ENCODE data around the gene LHFPL2. TPM values are rescaled to one million over a fixed set of nuclear protein-coding genes. Genes with fewer than 3 reads are reported as not detected.

LHFPL2 gene
- total and polyA plus RNA-seq, 2 donors (not counting 1 experiment from before 2014, with no cell fraction given), result 3.8 to 35.5 TPM

GRCh38 chr5:78449103-78449502 lies 199.5 kb downstream of the LHFPL2 start:
- H3K27ac Mint-ChIP-seq, result no peak overlapping the region
- Histone ChIP-seq H3K4me2 (replicated peaks; ENCODE audit: low read depth, low read length, poor library complexity, severe bottlenecking) (no peak overlapping the region), H3K79me2 (ENCODE audit: control insufficient read depth, insufficient read depth, low read length) (no peaks in the 10 kb centered on the region), H3K4me1 (ENCODE audit: control insufficient read depth in 2 of 2, insufficient read depth in 2 of 2, low read length in 2 of 2) (no peaks in the 10 kb centered on the region), H3K27ac (ENCODE audit: low read length in 2 of 2) (no peak overlapping the region), H3K9me3 (ENCODE audit: control extremely low read depth in 1 of 3, control insufficient read depth in 2 of 3, insufficient read depth in 1 of 3, low read length in 2 of 3) (peaks cover 0 to 4% (median 0%) of the 10 kb centered on the region in 3 donors), H2AFZ (ENCODE audit: insufficient read depth, low read depth, low read length, poor library complexity, severe bottlenecking) (no peak overlapping the region), H3K27me3 (replicated peaks in 1 of 4; ENCODE audit: control extremely low read depth in 1 of 4, control insufficient read depth in 3 of 4, insufficient read depth in 4 of 4, low read length in 3 of 4) (no peaks in the 10 kb centered on the region), H3K9ac (ENCODE audit: low read length) (no peak overlapping the region), H3K36me3 (replicated peaks in 1 of 2; ENCODE audit: control extremely low read depth in 1 of 2, control insufficient read depth in 1 of 2, extremely low read depth in 1 of 2, insufficient read depth in 2 of 2, low read length in 1 of 2) (peaks cover 0 to 6% of the 10 kb centered on the region in 2 experiments), H4K20me1 (ENCODE audit: control insufficient read depth, insufficient read depth, low read length, poor library complexity, severe bottlenecking) (no peaks in the 10 kb centered on the region), H3K4me3 (ENCODE audit: control extremely low read depth in 1 of 5, extremely low read depth in 1 of 5, insufficient read depth in 1 of 5, low read depth in 2 of 5, low read length in 4 of 5) (no peak overlapping the region)
- DNase-seq (no peak), ATAC-seq (ENCODE audit: low read depth) (no peak)
- POLR2A ChIA-PET, result no interaction called here
- H3K4me1 Mint-ChIP-seq, result no peaks in the 10 kb centered on the region
- H3K9me3 Mint-ChIP-seq (ENCODE audit: insufficient read depth), result peaks cover 3% of the 10 kb centered on the region
- H3K4me3 Mint-ChIP-seq, result no peak overlapping the region
- CTCF ChIA-PET, result no interaction called here
- intact Hi-C loops (cut with micrococcal nuclease), result no loop called here
- TF ChIP-seq EZH2 (IDR thresholded peaks at IDR 0.05; ENCODE audit: borderline replicate concordance, insufficient read depth, low read depth, low read length, poor library complexity, severe bottlenecking) (no peak), CTCF (IDR thresholded peaks at IDR 0.05) (no peak)
- no peaks in the 10 kb centered on the region for H3K27me3 Mint-ChIP-seq

DNA sequence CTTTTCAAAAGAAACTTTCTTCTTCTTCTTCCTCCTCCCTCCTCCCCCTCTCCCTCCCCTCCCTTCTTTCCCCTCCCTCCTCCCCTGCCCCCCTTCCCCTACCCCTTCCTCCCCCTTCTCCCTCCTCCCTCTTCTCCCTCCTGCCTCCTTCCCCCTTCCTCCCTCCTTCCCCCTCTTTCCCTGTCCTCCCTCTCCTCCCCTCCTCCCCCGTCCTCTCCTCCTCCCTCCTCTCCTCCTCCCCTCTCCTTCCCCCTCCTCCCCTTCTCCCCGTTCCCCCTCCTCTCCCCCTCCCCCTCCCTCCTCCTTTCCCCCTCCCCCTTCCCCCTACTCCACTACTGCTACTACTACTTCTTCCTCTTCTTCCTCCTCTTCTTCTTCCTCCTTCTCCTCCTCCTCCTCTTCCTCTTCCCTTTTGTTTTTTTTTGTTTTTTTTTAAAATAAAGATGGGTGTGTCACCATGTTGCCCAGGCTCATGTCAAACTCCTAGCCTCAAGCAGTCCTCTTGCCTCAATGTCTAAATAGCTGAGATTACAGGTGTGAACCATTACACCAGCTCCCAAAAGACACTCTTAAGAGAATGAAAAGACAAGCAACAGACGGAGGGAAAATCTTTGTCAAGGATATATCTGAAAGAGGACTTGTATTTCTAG lies 200.7 kb downstream of the LHFPL2 start:
- H3K27ac ChIP-seq (ENCODE audit: low read length in 2 of 2), result no peak overlapping the region
- DNase-seq (no peak), ATAC-seq (ENCODE audit: low read depth) (no peak)
- intact Hi-C loops (cut with micrococcal nuclease), result no loop called here
- ChIA-PET CTCF (no interaction called here), POLR2A (no interaction called here)
- no CpG with 5 or more reads among the region's 3 CpGs for WGBS (ENCODE audit: insufficient coverage)
- no peak for TF ChIP-seq EZH2 (IDR thresholded peaks at IDR 0.05; ENCODE audit: borderline replicate concordance, insufficient read depth, low read depth, low read length, poor library complexity, severe bottlenecking)
- TF ChIP-seq CTCF (IDR thresholded peaks at IDR 0.05), result no peak
- no peaks in the 10 kb centered on the region for H3K4me1 ChIP-seq (ENCODE audit: control insufficient read depth in 2 of 2, insufficient read depth in 2 of 2, low read length in 2 of 2)
- Mint-ChIP-seq H3K4me3 (no peak overlapping the region), H3K9me3 (ENCODE audit: insufficient read depth) (peaks cover 3% of the 10 kb centered on the region), H3K27ac (no peak overlapping the region), H3K4me1 (no peaks in the 10 kb centered on the region), H3K27me3 (no peaks in the 10 kb centered on the region)
- H3K4me2 ChIP-seq (replicated peaks; ENCODE audit: low read depth, low read length, poor library complexity, severe bottlenecking), result no peak overlapping the region
- no peaks in the 10 kb centered on the region for H4K20me1 ChIP-seq (ENCODE audit: control insufficient read depth, insufficient read depth, low read length, poor library complexity, severe bottlenecking)
- H3K4me3 ChIP-seq (ENCODE audit: control extremely low read depth in 1 of 5, extremely low read depth in 1 of 5, insufficient read depth in 1 of 5, low read depth in 2 of 5, low read length in 4 of 5), result no peak overlapping the region
- no peak overlapping the region for H3K9ac ChIP-seq (ENCODE audit: low read length)
- H3K36me3 ChIP-seq (replicated peaks in 1 of 2; ENCODE audit: control extremely low read depth in 1 of 2, control insufficient read depth in 1 of 2, extremely low read depth in 1 of 2, insufficient read depth in 2 of 2, low read length in 1 of 2), result peaks cover 0 to 10% of the 10 kb centered on the region in 2 experiments
- H3K27me3 ChIP-seq (replicated peaks in 1 of 4; ENCODE audit: control extremely low read depth in 1 of 4, control insufficient read depth in 3 of 4, insufficient read depth in 4 of 4, low read length in 3 of 4), result no peaks in the 10 kb centered on the region
- H2AFZ ChIP-seq (ENCODE audit: insufficient read depth, low read depth, low read length, poor library complexity, severe bottlenecking), result no peak overlapping the region
- H3K79me2 ChIP-seq (ENCODE audit: control insufficient read depth, insufficient read depth, low read length), result no peaks in the 10 kb centered on the region
- peaks cover 0 to 4% (median 0%) of the 10 kb centered on the region in 3 donors for H3K9me3 ChIP-seq (ENCODE audit: control extremely low read depth in 1 of 3, control insufficient read depth in 2 of 3, insufficient read depth in 1 of 3, low read length in 2 of 3)
